Astrocyte of the cerebellum (primary cell): ENCODE measurements around the gene NOSIP.
A peak's percentile ranks its signal among the peaks of the same experiment; 100 is the strongest.

Source experiments
- DNase-seq: peaks from one replicate; pipeline ENCODE4 v3.0.0-alpha.2; 2011; ENCODE audit warnings: low read depth
- H3K4me3 ChIP-seq: 2 replicates; pipeline ENCODE4 v1.5.1; 2011; ENCODE audit warnings: mild to moderate bottlenecking, low read depth, low read length, moderate library complexity
- in situ Hi-C: cut with HindIII; loops from 2 replicates; pipeline ENCODE4 v1.10.0; 2017; ENCODE audit warnings: low sequenced_read_pairs
- TF ChIP-seq, protein P1 (sequence below): IDR thresholded peaks from 2 replicates; pipeline ENCODE4 v1.5.1; 2012; ENCODE audit warnings: low read length, low read depth, moderate library complexity, mild to moderate bottlenecking; ENCODE audit errors: missing control alignments

The NOSIP gene

DNA sequence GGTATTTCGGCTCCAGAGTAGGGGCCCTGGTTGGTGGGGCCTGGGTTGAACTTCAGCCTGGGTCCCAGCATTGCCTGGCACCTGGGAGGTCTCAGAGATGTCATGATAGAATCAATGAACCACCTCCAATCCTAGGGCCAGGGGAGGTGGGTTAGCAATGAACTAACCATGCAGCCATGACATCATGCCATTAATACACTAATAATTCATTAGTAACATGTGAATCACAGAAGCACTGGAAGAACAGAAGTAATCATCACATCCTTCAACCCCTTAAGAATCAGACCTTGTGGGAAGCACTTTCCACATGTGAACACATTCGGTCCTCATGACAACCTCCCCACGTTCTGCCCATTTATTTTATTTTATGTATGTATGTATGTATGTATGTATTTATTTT lies 6.9 kb downstream of the NOSIP start:
- no peak for DNase-seq
- in situ Hi-C loops, result no loop called here
- TF ChIP-seq, protein P1, sequence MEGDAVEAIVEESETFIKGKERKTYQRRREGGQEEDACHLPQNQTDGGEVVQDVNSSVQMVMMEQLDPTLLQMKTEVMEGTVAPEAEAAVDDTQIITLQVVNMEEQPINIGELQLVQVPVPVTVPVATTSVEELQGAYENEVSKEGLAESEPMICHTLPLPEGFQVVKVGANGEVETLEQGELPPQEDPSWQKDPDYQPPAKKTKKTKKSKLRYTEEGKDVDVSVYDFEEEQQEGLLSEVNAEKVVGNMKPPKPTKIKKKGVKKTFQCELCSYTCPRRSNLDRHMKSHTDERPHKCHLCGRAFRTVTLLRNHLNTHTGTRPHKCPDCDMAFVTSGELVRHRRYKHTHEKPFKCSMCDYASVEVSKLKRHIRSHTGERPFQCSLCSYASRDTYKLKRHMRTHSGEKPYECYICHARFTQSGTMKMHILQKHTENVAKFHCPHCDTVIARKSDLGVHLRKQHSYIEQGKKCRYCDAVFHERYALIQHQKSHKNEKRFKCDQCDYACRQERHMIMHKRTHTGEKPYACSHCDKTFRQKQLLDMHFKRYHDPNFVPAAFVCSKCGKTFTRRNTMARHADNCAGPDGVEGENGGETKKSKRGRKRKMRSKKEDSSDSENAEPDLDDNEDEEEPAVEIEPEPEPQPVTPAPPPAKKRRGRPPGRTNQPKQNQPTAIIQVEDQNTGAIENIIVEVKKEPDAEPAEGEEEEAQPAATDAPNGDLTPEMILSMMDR, result no peak
- H3K4me3 ChIP-seq, result no peak overlapping the region

DNA sequence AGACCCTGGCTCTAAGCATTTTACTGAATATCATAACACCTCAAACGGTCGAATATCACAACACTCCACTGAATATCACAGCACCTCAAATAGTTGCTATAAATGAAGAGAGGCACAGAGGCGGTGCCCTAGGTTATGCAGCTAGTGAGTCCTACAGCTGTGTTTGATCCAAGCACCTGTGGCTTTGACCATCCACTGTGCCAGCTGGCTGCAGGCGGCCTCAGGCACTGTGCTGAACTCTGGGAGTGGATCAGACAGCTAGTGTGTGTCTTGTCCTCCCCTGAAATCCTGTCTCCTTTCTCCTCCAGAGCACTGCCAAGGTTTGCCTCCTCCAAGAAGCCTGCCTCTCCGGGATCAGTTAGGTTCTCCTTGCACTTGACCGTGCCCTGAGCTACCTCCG lies 7.3 kb downstream of the NOSIP start:
- TF ChIP-seq, protein P1, result no peak
- no peak overlapping the region for H3K4me3 ChIP-seq
- DNase-seq, result no peak
- in situ Hi-C loops, result no loop called here

DNA sequence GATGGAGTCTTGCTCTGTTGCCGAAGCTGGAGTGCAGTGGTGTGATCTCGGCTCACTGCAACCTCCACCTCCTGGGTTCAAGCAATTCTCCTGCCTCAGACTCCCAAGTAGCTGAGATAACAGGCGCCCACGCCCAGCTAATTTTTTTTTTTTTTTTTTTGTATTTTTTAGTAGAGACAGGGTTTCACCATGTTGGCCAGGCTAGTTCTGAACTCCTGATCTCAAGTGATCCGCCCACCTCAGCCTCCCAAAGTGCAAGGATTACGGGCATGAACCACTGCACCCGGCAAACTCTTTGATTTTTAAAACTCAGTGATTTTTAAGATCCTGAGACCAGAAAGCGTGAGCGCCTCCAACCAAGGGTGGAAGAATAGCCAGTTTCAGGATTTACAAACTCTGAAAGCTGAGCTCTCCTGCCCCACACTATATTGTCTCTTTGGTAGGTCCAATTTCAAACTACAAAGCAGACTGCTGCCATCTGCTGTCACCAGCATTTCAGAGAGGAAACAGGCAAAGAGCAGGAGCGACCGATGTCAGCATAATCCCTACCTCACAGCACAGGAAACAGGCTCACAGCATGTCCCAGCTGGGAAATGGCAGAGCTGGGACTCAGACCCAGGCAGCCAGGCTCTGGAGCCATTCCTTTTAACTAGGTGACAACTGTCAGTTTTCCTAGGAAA lies 9.2 kb downstream of the NOSIP start:
- TF ChIP-seq, protein P1, result no peak
- H3K4me3 ChIP-seq, result no peak overlapping the region
- no peak for DNase-seq
- in situ Hi-C loops, result no loop called here

DNA sequence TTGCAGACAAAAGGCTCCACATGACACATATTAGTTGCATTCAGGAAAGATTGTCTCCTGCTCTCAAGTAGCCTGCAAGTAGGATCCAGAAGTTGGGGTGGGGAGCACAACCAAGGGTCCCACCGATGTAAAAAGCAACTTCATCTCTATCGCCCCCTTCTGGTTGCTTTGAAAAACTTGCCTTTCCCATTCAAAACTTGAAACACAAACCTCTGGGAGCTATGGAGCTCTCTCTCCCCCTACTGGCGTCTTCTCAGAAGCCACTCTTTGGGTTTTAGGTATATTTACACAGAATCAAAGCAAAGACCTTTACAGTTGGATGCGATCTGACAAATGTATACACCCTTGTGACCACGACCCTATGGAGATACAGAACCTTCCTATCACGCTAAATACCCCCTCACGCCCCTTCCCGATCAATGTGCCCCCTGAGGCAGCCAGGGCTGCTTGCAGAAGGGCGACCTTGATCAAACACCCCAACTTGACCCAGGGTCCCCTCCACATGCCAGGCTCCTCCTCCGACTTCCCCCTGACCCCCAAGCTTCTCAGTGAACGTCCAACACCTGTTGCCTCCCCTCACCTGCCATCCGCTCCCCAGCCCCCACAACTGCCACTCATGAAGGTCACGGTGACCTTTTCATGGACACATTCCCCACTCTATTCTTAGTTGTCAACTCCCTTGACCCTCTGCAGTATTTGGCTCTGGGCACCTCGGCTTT lies 10.1 kb downstream of the NOSIP start:
- TF ChIP-seq, protein P1, result peak; percentile 99
- peak; percentile 87 for DNase-seq
- H3K4me3 ChIP-seq, result no peak overlapping the region
- in situ Hi-C loops, result no loop called here

DNA sequence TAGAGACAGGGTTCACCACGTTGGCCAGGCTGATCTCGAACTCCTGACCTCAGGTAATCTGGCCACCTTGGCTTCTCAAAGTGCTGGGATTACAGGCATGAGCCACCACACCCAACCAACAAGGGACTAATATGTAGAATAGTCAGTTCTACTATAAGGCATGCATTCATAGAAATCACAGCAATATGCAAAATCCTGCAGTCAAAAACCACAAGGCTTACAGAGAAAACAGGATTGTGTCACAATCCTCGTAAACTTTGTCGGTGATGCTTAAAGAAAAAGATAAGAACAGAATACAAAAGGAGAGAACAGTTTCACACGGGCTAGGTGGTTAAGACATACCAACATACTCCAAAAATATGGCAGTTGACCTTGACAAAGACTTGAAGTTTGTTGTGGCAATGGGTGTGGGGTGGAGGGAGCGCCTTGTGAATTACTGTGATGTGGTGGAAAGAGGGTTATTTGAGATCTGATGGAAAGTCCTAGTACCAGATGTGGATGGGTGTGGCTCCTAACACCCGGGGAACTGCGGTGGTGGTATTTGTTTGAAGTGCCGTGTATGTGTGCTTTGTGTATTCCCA lies 12.4 kb downstream of the NOSIP start:
- TF ChIP-seq, protein P1, result no peak
- no peak overlapping the region for H3K4me3 ChIP-seq
- in situ Hi-C loops, result no loop called here
- no peak for DNase-seq

DNA sequence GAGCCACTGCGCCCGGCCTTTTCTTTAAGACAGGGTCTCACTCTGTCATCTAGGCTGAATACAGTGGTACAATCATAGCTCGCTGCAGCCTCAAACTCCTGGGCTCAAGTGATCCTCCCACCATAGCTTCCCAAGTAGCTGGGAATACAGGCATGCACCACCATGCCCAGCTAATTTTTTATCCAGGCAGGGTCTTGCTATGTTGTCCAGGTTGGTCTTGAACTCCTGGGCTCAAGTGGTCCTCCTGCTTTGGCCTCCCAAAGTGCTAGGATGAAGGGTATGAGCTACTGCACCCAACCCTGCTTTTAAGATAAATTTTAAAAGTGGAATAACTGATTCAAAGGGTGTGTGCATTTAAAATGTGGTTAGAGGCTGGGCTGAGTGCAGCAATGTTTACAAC lies 14.1 kb downstream of the NOSIP start:
- in situ Hi-C loops, result no loop called here
- no peak for DNase-seq
- TF ChIP-seq, protein P1, result no peak
- H3K4me3 ChIP-seq, result no peak overlapping the region
